Measurements from ENCODE around the gene AFM.

Gene AFM

GRCh38 chr4:73450398-73451004, 31.0 kb upstream of the AFM start:
- no peak for DNase-seq

- no peak for DNase-seq
Observed at GRCh38 chr4:73451404-73451803, 30.1 kb upstream of the AFM start.

DNA sequence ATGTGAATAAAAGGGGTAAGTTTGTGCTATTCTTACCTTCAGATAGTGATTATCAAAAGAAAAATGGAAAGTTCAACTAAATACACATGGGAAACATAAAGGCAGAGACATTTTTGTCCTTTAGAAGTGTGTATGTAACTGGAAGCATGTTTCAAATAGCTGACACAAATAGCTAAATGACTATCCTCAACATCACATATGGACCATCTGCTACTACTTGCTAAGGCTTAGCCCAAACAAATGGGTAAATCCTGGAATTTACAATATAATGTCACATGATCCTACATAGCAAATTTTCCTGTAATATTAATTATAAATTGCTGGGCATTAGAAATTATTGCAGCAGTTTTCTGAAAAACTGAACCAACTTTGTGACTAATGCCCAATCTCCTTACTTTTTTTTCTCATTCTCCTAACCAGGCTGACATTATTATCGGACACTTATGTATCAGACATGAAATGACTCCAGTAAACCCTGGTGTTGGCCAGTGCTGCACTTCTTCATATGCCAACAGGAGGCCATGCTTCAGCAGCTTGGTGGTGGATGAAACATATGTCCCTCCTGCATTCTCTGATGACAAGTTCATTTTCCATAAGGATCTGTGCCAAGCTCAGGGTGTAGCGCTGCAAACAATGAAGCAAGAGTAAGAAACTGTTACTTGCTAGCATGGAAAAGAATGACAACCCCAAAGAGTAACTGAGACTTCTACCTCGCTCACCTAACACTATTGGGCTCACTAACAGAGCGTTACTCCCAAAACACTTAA, 29.4 kb upstream of the AFM start:
- no peak for DNase-seq

DNA sequence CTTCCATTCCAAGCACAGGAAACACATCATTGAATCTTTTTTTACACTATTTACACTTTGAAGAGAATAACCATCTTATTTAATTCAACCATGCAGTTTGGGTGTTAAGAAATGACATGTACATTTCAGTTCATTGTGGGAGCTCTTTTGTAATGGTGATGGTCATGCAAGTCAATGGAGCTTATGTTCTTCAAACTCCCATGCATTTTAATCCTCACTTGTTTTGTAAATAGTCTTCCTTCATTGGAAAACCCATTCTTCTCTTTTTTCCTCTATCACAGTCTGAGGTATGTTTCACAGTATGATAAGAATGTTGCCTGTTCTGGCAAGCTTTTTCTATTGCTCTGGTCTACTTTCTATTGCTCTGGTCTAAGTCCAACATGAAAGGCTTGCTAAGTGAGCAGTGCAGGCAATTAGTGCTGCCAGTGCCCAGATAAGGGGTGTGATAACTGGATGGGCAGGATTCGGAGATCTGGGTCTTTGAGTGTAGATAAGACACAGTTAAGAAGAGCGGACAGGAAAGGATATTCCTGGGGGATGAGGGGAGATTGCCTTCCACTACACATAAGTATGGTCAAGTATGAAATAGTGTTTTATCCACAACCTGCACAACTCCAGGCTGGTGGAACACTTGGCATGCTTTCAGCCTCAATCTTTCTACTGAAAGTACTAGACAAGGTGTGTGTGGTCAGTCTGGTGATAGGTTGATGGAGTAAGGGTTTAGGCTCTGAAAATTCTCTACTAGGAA, 28.4 kb upstream of the AFM start:
- no peak for DNase-seq

DNA sequence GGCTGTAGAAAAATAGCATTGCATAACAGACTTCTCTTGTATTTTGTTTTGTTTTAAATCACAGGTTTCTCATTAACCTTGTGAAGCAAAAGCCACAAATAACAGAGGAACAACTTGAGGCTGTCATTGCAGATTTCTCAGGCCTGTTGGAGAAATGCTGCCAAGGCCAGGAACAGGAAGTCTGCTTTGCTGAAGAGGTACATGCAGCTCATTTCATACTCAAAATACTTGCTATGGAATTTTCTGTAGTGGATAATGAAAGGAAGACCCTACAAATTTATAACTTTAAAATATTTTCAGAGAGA, 27.9 kb upstream of the AFM start:
- DNase-seq, result no peak

GRCh38 chr4:73454920-73455319, 26.6 kb upstream of the AFM start:
- DNase-seq, result no peak

GRCh38 chr4:73456177-73457022, 25.1 kb upstream of the AFM start:
- no peak for DNase-seq

DNA sequence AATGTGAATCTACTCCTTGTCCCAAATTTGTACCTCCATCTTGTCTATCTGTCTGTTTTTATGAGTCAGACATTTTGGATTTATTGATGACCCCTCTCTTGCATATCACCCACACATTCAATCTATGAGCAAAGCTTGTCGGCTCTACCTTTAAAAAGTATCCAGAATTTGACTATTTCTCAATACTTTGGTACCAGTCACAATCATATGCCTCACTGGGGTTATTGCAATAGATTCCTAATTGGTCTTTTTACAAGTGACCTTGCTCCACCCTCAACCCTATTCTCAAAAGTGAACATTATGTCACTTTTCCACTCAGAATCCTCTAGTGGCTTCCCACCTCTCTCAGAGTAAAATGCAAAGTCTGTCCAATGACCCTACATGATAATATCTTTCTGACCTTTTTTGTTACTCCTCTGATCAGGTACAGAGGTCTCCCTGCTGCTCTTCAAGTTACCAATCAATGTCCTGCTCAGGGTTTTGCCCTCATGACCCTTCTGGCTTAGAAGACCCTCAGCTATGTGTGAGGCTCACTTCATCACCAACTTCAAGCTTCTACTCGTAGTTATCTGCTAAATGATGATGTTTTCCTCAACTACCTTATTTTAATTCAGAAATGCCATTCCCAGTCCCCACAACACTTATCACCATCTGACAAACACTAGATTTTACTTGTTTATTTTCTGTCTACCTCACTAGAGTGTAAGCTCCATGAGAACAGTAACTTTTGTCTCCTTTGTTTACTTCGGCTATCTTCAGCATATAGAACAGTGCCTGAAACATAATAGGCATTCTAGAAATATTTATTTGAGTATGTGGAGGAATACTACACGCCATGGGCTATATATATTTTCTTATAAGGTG, 23.1 kb upstream of the AFM start:
- no peak for DNase-seq

GRCh38 chr4:73459048-73459421, 22.5 kb upstream of the AFM start:
- no peak for DNase-seq

DNA sequence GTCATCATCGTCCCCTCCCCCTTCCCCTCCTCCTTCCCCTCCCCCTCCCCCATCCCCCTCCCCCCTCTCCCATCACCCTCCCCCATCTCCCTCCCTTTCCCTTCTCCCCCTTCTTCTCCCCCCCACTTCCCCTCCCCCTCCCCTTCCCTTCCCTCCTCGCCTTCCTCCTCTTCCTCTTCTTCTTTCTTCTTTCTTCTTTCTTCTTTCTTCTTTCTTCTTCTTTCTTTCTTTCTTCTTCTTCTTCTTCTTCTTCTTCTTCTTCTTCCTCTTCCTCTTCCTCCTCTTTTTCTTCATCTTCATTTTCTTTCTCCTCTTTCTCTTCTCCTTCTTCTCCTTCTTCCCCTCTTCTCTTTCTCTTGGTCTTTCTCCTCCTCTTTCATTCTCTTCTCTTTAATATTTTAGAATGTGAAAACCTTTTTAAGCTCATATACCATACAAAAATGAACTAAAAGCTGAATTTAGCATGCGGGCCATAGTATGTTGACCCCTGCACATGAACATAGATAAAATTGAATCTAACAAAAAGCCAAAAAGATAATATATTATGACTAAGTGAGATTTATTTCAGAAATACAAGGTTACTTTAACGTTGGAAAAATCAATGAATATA, 20.5 kb upstream of the AFM start:
- no peak for DNase-seq

DNA sequence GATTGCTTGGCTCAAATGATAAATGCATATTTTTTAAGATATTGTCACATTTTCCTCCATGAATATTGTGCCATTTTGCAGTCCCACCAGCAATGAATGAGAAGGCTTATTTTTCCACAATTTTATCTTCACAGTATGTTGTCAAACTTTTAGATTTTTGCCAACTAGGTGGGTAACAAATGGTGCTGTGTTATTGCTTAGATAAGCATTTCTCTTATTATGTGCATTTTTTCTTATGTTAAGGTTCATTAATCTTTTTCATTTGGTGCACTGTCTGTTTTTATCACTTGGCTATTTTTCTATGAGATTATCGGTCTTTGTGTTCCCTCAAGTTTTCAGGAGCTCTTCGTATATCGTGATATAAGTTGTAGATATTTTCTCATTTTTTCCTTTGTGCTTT, 13.4 kb upstream of the AFM start:
- DNase-seq, result no peak

DNA sequence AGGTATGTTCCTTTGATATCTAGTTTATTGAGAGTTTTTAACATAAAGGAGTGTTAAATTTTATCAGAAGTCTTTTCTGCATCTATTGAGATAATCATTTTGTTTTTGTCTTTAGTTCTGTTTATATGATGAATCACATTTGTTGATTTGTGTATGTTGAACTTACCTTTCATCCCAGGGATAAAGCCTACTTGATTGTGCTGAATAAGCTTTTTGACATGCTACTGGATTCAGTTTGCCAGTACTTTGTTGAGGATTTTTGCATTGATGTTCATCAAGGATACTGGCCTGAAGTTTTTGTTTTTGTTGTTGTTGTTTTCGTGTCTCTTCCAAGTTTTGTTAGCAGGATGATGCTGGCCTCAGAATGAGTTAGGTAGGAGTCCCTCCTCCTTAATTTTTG, 10.8 kb upstream of the AFM start:
- DNase-seq, result no peak

DNA sequence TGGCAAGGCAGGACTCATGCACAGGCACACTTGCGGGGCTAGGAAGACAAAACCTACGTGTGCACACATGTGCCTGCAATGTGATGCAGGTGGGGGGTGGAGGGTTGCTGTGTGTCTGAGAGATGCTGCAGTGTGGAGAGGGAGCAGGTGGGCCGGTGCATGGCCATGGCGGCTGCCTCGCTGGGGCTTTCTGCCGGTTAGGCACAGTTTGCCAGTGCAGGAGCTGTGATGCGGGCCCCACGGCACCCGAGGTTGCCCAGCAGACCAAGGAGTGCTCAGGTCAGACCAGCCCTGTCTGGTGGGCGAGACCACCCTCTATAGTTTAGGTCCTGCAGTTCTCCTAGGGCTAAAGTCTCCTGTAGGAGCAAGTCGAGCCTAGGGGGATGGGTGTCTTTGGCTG, 4.4 kb upstream of the AFM start:
- DNase-seq, result no peak

GRCh38 chr4:73479323-73479722, 2.2 kb upstream of the AFM start:
- DNase-seq, result no peak

DNA sequence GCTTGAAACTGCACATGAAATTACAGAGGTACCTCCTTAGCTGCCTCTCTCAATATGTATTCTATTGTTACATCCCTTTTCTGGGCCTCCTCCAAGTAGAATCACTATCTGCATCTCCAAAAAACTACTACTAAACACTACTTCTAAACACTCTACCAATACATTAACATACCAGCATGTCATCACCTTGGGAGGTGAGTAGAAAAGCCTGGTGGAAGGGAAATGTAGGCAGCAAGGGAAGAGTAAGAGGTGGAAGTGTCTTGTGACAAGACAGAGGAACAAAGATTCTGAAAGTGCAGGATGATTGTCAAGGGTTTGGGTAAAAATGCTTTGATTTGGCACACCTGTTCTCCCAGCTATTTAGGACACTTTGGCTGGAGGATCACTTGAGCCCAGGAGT, 3.5 kb downstream of the AFM start:
- no peak for DNase-seq

- no peak for DNase-seq
Observed at GRCh38 chr4:73485596-73485995, 4.1 kb downstream of the AFM start.

DNA sequence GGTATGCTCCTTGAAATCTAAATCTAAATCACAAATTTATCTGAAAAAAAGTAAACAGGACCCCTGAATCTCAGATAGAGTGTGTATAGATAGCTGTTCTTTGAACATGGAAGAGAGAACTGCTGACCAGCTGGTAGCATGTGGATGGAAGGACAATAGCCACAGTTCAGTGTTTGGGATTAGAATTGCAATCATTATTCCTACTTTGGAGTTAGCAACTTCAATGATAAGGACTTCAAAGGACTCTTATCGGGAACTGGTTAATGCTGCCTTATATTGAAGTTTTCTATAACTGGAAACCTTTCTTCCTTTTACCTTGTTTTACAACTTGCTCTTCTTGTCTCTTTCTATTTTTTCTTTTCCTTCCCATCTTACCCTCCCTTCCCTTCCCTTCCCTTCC, 5.0 kb downstream of the AFM start:
- DNase-seq, result no peak

DNA sequence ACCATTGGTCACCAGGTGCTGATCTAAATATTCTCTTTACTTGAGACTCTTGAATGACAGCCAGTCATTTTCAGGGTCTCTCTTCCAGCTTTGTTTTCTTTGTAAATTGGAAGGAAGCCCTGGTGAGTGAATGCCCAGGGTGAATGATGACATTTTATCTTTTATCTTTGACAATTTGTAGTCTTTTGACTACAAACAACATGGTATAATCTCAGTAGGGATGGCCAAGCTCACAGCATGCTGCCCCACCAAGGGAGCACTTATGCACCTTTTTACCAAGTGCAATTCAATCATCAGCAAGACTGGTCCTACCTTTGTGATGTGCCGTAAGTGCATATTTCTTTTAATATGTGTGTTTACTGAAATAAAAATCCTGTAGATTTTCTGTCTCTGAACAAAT, 5.7 kb downstream of the AFM start:
- DNase-seq, result no peak

- DNase-seq, result no peak
Observed at GRCh38 chr4:73499996-73500765, 18.6 kb downstream of the AFM start.

- no peak for DNase-seq
Observed at GRCh38 chr4:73501664-73502265, 20.2 kb downstream of the AFM start.

GRCh38 chr4:73505567-73505966, 24.0 kb downstream of the AFM start:
- DNase-seq, result no peak
